ENCODE data around the gene RADX.
"Not testable (repeated sequence)": the region's sequence is repeated elsewhere in the genome, so short reads cannot be mapped to it uniquely, and the experiment has no call there.

The RADX gene, protein sequence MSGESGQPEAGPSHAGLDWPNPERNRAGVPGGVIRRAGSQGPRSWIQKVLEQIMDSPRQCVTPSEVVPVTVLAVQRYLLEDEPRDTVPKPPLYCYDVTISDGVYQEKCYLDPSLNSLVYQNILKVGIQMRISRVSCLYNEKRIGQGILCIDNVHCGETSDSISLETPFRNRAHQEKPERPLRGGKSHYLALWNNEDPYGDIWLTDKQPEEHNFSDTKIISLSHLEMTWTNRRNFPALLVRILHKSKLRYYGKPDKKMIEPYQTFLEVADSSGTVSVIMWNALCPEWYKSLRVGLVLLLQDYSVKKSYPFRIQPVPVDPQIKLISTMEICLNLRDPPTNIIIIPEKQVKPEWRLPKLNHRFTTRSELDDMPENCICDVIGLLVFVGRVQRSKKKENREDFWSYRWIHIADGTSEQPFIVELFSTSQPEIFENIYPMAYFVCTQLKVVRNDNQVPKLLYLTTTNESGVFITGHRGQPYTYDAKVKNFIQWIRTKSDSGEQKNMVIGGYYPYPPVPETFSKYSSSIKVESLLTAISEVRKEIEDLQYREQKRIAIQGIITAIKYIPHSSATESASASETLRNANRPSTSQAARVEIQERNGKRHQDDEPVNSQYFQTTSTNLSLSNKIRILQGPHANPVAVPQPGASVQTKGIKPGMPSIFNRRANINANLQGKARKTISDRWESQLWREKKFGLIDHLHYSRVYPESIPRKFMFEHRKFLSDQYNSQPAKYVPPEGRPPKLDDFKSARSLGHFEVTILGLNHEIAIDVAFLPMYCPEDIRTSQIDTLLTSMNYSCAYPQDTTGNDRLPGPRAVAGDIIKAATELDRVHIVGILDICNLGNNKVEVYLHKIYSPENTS

DNA sequence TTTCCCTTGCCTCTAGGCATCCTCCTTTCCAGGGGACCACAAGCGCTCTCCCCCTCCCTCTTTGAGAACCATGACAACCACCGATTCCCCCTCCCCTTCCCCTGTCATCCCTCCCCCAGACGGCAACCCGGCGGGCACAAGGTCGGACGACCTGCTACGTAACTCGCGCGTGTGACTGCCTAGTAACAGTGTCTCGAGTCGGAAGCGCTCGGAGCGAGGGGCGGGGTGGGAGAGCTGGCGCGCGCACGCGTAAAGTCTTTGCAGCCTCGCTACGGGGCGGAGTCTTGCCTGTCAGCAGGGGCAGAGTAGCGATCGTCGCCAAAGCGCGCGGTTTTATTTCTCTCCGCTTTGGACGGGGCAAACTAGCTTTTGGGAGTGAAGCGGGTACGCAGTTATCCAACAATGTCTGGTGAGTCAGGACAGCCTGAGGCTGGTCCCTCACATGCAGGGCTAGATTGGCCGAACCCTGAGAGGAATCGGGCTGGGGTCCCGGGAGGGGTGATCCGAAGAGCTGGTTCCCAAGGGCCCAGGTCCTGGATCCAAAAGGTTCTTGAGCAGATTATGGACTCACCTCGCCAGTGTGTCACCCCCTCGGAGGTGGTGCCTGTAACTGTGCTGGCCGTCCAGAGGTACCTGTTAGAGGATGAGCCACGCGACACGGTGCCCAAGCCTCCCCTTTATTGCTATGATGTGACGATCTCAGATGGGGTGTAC, at the start of gene RADX:
RADX (plus strand) TSS at position 300 of the 714 bp plus-strand sequence; CDS start at position 403, 103 bp downstream.
- DNase-seq = peak; percentile 74 to 93 (median 86)
- intact Hi-C loops (cut with DNase I) = no loop called here

DNA sequence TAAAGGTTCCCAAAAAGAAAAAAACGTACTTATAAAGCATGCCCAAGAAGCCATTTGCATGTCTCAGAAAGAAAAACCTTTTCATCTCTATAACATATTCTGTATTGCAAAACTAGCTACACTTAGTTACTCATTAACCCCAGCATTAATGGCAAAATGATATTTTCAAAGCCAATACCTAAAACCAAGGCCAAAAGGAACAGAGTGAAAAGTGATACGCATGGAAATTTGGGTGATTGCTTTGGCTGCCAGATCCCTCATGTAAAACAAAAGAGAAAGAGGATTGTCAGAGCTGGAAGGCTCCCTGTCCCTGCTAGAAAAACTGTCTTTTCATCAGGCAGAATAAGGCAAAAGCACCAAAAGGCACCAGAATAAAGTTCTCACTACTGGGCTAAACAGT, 46.8 kb upstream of the RADX start:
- DNase-seq = no peak
- intact Hi-C loops (cut with DNase I) = no loop called here

DNA sequence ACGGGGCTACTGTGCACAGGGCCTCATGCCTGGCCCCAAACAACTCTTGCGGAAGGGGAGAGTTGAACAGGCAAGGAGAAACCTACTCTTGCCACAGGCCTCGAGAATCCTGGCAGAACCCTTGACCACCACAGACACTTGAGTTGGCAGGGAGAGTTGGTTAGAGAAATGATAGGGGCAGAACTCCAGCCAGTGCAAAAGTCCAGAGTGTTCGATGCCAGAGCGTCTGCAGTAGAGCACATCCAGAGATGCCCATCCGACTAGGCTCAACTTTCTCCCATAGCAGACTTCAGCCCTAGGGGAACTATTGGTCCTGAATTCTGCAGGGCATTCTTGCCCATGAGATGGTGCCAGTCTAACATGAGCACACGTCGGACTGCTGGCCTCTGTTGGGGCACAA, 45.4 kb upstream of the RADX start:
- no peak for DNase-seq
- intact Hi-C loops (cut with DNase I) = no loop called here

DNA sequence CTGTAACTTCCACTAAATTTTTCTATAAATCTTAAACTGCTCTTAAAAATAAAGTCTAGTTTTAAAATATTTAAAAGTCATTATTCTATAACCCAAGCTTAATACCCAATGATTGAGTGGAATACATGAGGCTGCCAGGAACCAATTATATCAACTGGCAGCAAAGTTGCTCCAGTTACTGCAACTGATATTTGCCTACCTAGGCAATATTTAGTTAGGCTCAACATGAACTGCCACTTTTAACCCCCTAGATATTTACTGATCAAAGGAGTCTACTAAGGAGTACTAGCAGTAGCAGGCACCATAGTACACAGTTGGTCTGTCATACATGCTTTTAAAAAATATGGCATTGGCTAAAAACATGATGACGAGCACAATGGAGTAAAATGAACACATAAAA, 29.9 kb upstream of the RADX start:
- no peak for DNase-seq
- intact Hi-C loops (cut with DNase I) = no loop called here

DNA sequence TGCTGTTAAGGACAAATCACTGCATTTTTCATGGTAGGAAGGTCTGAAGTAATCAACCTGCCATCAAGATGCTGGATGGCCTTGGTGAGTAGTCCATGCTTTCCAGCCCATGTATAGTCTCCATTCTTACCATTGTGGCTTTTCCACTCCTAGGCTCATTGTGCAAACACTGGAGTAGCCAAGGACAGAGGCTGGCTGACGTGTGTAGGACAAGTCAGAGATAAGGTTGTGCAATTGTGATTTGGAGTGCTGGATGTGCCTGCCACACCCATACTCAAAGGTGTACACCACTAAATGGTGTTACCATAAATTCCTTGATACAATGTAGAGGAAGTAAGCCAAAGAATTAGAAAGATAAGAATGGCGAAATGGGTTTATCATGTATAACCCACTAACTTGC, 26.3 kb upstream of the RADX start:
- intact Hi-C loops (cut with DNase I) = no loop called here
- DNase-seq = no peak

DNA sequence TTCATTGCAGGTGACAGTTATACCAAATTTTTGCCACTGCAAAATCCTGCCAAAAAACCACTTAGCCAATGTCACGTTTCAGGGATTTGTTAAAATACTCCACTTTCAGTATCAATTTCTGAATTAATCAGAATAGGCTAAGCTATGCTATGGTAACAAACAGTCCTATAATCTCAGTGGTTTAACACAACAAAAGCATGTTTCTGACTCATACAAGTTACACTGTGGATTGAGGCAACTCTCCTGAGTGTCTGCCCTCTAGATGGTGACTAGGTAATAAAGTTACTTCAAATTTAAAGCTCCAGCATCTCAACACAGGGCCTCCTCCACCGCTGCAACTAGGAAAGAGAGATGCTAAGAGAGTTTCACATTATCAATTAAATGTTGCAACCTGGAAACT, 23.0 kb upstream of the RADX start:
- no peak for DNase-seq
- intact Hi-C loops (cut with DNase I) = no loop called here

DNA sequence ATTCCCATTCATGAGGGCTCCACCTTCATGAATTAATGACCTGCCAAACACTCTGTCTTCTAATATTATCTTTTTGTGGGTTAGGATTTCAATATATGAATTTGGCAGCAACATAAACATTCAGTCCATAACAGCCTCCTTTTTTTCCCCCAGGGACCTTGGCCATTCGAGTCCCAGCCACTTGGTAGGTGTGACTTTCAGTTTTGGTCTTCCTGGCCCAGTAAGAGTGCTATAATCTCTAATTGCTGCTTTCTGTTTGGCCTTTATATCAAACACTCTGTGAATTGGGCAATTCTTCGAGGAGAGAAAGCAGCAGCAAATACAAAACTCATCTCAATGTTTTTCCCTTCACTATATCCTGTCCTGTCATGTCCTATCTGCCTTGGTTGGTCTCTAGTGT, 12.4 kb upstream of the RADX start:
- DNase-seq = no peak
- intact Hi-C loops (cut with DNase I) = no loop called here

DNA sequence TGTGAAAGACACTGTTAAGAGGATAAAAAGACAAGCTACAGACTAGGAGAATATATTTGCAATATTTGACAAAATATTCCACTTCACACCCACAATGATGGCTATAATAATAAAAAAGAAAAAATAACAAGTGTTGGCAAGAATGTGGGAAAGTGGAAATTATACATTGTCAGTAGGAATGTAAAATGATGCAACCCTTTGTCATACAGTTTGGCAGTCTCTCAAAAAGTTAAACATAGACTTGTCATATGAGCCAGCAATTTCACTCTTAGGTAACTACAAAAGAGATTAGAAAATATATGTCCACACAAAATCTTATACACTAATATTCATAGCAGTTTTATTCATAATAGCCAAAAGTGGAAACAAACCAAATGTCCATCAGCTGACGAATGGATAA, 5.2 kb upstream of the RADX start:
- no peak for DNase-seq
- intact Hi-C loops (cut with DNase I) = no loop called here

DNA sequence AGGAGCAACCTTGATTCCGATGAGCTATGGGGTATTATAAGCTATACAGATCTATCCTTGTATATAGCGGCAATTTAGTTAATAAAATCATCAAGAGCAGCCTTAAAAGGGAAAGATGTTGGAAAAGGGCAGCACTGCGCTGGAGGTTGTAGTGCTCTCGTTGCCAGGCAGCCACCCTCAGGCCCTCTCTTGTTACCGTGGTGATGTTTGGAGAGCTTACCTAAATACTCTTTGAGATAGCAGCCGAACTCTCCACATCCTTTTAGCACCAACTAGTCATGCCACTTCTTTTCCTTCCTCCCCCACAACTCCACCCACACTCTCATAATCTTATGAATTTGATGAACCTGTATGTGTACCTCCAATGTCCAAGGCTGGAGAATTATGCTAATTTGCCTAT, 3.8 kb upstream of the RADX start:
- DNase-seq = peak in 16 of 42 donors; percentile 2 to 55 (median 20)
- intact Hi-C loops (cut with DNase I) = no loop called here

DNA sequence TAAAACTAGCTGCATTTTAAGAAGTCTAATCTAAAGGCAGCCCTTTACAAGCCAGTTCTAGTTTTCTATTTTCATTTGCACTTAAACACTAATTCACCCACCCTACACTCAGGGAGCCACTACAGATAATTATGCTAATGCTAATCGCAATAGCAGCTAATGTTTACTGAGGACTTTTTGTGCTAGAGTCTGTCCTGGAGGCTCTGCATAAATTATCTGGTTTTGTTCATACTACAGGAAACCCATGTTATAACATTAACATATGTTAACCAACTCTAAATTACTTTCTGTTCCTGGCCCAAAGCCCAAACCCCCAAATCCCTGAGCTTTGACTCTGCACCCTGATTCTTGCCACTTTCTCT, 480 bp upstream of the RADX start:
- intact Hi-C loops (cut with DNase I) = no loop called here
- DNase-seq = no peak

DNA sequence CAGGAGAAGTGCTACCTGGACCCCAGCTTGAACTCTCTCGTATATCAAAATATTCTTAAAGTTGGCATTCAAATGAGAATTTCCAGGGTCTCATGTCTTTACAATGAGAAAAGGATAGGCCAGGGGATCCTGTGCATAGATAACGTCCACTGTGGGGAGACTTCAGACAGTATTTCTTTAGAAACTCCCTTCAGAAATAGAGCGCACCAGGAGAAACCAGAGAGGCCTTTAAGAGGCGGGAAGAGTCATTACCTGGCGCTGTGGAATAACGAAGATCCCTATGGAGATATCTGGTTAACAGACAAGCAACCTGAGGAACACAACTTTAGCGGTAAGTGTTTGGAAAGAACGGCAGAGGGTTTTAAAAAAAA, 600 bp downstream of the RADX start:
- intact Hi-C loops (cut with DNase I) = no loop called here
- peak in 2 of 42 donors; percentile 15 for DNase-seq

DNA sequence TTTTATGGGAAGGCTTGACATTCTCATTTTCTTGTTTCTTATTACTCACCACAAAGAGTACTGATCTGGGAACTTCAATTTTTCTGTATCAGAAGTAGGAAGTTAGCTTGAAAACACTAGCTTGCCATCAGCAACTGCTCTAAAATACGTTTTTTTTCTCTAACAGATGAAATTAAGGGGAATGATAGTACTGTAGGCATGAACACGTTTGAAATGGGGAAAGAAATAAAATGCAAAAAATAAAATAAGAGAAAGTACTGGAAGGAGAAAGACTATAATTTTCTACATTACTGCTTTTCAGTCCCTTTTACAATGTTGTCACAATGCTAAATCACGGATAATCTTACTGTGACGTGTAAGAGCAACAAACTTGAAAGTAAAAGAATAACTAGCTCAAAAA, 1.5 kb downstream of the RADX start:
- intact Hi-C loops (cut with DNase I) = no loop called here
- no peak for DNase-seq

DNA sequence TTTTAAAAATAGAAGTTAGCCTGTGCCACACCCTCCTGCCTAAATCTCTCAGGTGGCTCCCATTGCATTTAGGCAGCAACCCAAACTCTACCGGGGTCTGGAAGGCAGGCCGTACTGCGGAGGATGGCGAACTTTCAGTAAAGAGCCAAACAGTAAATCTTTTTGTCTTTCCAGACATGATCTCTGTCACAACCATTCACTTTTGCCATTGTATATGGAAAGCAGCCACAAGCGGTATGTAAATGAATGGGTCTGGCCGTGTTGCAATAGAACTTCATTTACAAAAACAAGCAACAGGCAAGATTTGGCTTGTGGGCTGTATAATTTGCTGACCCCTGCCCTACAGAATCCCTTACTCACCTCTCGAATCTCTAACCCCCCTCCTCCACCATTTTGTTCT, 3.3 kb downstream of the RADX start:
- intact Hi-C loops (cut with DNase I) = no loop called here
- peak in 1 of 42 donors; percentile 7 for DNase-seq

DNA sequence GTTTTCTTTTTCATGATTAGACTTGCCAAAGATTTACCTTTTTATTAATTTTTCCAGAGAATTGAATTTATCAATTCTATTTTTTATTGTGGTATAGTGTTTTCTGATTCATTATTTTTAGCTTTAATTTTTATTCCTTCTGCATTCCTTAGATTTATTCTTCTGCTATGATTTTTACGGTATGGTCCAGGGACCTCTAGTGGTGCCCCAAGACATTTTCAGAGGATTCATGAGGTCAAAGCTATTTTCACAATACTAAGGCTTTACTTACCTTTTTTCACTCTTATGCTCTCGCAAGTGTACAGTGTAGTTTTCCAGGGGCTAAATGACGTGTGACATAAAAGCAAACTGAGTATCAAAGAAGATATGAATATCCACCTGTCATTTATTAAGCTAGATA, 8.0 kb downstream of the RADX start:
- intact Hi-C loops (cut with DNase I) = no loop called here
- DNase-seq = peak in 2 of 42 donors; percentile 10 to 16

DNA sequence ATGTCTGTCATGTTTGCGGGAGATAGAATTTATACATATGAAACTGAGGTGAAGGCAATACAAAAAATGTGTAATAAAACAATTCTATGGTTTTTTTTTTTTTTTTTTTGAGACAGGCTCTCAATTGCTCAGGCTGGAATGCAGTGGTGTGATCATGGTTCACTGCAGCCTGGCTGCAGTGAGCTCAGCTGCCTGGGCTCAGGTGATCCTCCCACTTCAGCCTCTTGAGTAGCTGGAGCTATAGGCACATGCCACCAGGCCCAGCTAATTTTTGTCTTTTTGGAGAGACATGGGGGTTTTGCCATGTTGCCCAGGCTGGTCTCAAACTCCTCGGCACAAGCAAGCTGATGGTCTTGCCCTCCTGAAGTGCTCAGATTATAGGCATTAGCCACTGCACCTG, 10.1 kb downstream of the RADX start:
- intact Hi-C loops (cut with DNase I) = no loop called here
- no peak for DNase-seq

DNA sequence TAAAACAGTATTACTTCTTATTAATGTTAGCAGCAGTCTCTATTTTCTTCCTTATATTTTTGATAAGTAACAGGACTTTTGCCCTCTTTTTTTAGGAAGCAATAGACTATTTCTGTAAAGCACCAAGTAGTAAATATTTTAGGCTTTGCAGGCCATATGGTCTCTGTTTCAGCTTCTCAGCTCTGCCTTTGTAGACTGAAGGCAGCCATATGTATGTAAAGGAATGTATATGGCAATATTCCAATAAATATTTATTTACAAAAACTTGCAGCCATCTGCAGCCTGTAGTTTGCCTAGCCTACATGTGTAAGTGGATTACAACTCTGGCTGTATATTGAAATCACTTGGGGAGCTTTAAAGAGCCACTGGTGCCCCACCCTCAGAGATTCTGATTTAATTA, 15.0 kb downstream of the RADX start:
- DNase-seq = no peak
- intact Hi-C loops (cut with DNase I) = no loop called here

DNA sequence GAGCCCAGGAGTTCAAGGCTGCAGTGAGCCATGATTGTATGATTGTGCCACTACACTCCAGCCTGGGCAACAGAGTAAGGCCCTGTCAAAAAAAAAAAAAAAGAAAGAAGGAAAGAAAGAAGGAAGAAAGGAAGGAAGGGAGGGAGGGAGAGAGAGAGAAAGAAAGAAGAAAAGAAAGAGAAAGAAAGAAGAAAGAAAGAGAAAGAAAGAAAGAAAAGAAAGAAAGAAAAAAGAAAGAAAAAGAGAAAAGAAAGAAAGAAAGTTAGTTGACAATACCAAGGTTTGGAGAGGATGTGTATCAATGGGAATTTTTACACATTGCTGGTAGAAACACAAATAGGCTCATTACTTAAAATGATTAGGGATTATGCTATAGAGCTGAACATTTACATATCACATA, 19.8 kb downstream of the RADX start:
- DNase-seq = no peak
- intact Hi-C loops (cut with DNase I) = no loop called here

DNA sequence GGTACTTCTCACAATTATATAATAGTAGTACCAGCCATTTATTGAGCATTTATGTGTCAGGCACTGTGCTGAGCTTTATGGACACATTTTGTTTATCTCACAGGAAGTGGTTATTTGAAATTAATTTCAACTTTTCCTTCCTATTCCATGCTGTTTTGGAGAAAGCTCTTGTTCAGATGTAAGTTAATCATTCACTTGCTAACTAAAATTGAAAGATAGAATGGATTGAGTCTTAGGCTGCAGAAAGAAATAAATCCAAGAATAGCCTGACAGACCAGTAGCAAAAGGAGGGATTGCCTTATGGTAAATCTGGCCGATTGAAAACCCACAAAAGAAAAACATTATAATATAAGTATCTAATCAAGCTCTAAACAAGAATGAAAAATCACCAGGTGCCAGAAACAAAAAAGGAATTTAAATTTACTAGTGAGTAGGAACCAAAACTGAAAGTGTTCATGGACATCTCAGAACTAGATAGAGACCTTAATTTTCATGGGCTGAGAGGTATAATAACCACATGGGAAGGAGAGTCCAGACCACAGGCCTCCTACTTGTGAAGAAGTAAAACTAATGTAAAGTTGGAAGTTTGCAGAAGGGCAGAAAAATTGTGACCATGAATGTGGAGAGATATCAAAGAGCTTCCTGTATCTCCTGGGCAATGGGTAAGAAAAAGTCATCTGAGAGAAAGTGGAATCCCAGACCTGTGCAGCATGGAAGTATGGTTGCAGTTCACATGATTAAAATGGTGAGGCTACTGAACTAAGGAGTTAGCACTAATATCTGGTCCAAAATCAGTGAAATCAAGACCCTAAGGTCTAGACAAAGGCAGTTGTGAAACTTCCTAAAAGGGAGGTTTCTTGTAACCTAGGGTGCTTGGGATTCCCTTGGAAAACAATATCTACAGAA, 38.0 kb downstream of the RADX start:
- intact Hi-C loops (cut with DNase I) = no loop called here

DNA sequence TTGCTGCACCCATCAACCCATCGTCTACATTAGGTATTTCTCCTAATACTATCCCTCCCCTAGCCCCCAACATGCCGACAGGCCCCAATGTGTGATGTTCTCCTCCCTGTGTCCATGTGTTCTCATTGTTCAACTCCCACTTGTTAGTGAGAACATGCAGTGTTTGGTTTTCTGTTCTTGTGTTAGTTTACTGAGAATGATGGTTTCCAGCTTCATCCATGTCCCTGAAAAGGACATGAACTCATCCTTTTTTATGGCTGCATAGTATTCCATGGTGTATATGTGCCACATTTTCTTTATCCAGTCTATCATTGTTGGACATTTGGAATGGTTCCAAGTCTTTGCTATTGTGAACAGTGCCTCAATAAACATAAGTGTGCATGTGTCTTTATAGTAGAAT, 41.8 kb downstream of the RADX start:
- intact Hi-C loops (cut with DNase I) = not testable (repeated sequence)

More for the DNA sequence above, 38.0 kb downstream of the RADX start:
- no peak for DNase-seq

More for the DNA sequence above, 41.8 kb downstream of the RADX start:
- DNase-seq = not testable (repeated sequence)

Measured in head of caudate nucleus (tissue), 42 donors.